Neural progenitor cell (in vitro differentiated cells): ENCODE results near the gene MORC4. TPM values are rescaled to one million over a fixed set of nuclear protein-coding genes. Genes with fewer than 3 reads are reported as not detected.

ENCODE experiments used
- DNase-seq: peaks from one replicate; pipeline ENCODE4 v3.0.0-alpha.2; 2016; ENCODE audit warnings: low spot score
- H2AFZ ChIP-seq: fragments of 200-600 bp; sonication (generic); replicated peaks from 2 replicates; pipeline ENCODE4 v1.6.1; 2016; ENCODE audit warnings: antibody characterized with exemption
- H3F3A ChIP-seq: fragments of 200-600 bp; sonication (generic); 2 replicates; pipeline ENCODE4 v1.6.1; 2016; ENCODE audit warnings: antibody characterized with exemption, low read depth
- H3K27ac ChIP-seq: fragments of 200-600 bp; sonication (generic); 2 replicates; pipeline ENCODE4 v1.5.1; 2016; ENCODE audit warnings: mild to moderate bottlenecking
- H3K27me3 ChIP-seq: fragments of 200-600 bp; sonication (generic); 2 replicates; pipeline ENCODE4 v1.6.1; 2016; ENCODE audit warnings: mild to moderate bottlenecking, moderate library complexity
- H3K36me3 ChIP-seq: fragments of 200-600 bp; sonication (generic); 2 replicates; pipeline ENCODE4 v1.5.1; 2016
- H3K4me1 ChIP-seq: fragments of 200-600 bp; sonication (generic); 2 replicates; pipeline ENCODE4 v1.6.1; 2016; ENCODE audit warnings: mixed run types
- H3K4me2 ChIP-seq: fragments of 200-600 bp; sonication (generic); 2 replicates; pipeline ENCODE4 v1.6.1; 2016
- H3K4me3 ChIP-seq: fragments of 200-600 bp; sonication (generic); 2 replicates; pipeline ENCODE4 v1.5.1; 2016
- H3K79me2 ChIP-seq: fragments of 200-600 bp; sonication (generic); 2 replicates; pipeline ENCODE4 v1.6.1; 2016; ENCODE audit warnings: low read depth
- H3K9ac ChIP-seq: fragments of 200-600 bp; sonication (generic); 2 replicates; pipeline ENCODE4 v1.6.1; 2016
- H3K9me3 ChIP-seq: fragments of 200-600 bp; sonication (generic); 2 replicates; pipeline ENCODE4 v1.5.1; 2016; ENCODE audit warnings: low read depth
- H4K20me1 ChIP-seq: fragments of 200-600 bp; sonication (generic); 2 replicates; pipeline ENCODE4 v1.6.1; 2016; ENCODE audit warnings: low read depth
- H3K27ac Mint-ChIP-seq: 3 replicates; pipeline ENCODE4 v1.8.0; 2021; ENCODE audit warnings: mixed read lengths
- H3K27me3 Mint-ChIP-seq: 2 replicates; pipeline ENCODE4 v1.8.0; 2022; ENCODE audit warnings: low read depth, mild to moderate bottlenecking, inconsistent platforms, moderate library complexity, mixed read lengths; ENCODE audit not compliant: insufficient read depth
- H3K36me3 Mint-ChIP-seq: 3 replicates; pipeline ENCODE4 v1.8.0; 2021; ENCODE audit warnings: mixed read lengths
- H3K4me1 Mint-ChIP-seq: 3 replicates; pipeline ENCODE4 v1.8.0; 2021; ENCODE audit warnings: mixed read lengths
- H3K4me3 Mint-ChIP-seq: 3 replicates; pipeline ENCODE4 v1.8.0; 2021; ENCODE audit warnings: mild to moderate bottlenecking, moderate library complexity, mixed read lengths
- H3K9me3 Mint-ChIP-seq: 3 replicates; pipeline ENCODE4 v1.8.0; 2020; ENCODE audit warnings: mixed read lengths
- EZH2 ChIP-seq: fragments of 200-600 bp; sonication (generic); IDR thresholded peaks from 2 replicates; pipeline ENCODE4 v1.6.1; 2017; ENCODE audit warnings: antibody characterized with exemption, mild to moderate bottlenecking, moderate library complexity
- EZH2phosphoT487 ChIP-seq: fragments of 200-600 bp; sonication (generic); IDR thresholded peaks from 2 replicates; pipeline ENCODE4 v1.6.1; 2017; ENCODE audit warnings: antibody characterized with exemption
- total RNA-seq: library from RNA; depleted of rRNA; stranded (reverse); fragments of >200 nt; gene quantifications from 2 replicates; pipeline ENCODE4 v1.2.3, GENCODE V29; 2015; ENCODE audit warnings: low replicate concordance
- TF ChIP-seq, protein P1 (sequence below): fragments of 200-600 bp; sonication (generic); IDR thresholded peaks from 2 replicates; pipeline ENCODE4 v1.5.1; 2017; ENCODE audit warnings: antibody characterized with exemption, mild to moderate bottlenecking

The MORC4 gene
- total RNA-seq, 1 donor from 2014 or later: 7.6 TPM

DNA sequence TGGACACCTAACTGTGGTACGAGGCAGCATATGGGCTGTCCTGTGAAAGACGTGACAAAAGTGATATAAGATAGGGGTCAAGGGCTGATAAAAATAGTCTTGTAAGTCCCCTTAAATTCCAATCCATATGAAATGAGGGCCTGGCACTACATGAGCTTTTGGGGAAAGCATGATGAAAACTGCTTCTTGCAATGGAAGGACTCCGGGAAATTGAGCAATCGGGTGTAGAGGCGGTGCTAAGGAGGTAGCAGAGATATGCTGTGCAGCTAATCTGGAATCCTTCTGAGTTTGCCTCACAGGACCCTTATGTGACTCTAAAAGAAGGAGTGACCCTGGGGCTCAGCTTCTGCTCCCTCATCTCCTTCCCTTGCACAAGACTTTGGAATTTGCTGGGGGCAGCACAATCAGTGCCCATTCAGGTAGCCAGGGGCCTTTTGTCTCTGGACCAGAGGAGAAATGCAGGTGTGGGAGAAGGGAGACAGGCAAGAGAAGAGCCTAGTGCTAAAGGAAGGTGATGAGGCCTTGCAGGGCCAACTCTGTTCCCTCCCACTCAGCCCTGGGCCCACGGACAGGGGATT, 67.0 kb downstream of the MORC4 start:
- no peak overlapping the region for H3K27ac ChIP-seq
- H4K20me1 ChIP-seq: no peaks in the 10 kb centered on the region
- H3K9ac ChIP-seq: no peak overlapping the region
- H3K9me3 ChIP-seq: no peaks in the 10 kb centered on the region
- Mint-ChIP-seq H3K4me1 (peaks cover 10% of the 10 kb centered on the region), H3K4me3 (no peak overlapping the region), H3K36me3 (no peaks in the 10 kb centered on the region), H3K27ac (no peak overlapping the region), H3K27me3 (no peaks in the 10 kb centered on the region), H3K9me3 (no peaks in the 10 kb centered on the region)
- H3K4me2 ChIP-seq: no peak overlapping the region
- H3K36me3 ChIP-seq: no peaks in the 10 kb centered on the region
- no peaks in the 10 kb centered on the region for H3F3A ChIP-seq
- H3K79me2 ChIP-seq: no peaks in the 10 kb centered on the region
- H2AFZ ChIP-seq: no peak overlapping the region
- no peaks in the 10 kb centered on the region for H3K4me1 ChIP-seq
- H3K4me3 ChIP-seq: no peak overlapping the region
- TF ChIP-seq, protein P1, sequence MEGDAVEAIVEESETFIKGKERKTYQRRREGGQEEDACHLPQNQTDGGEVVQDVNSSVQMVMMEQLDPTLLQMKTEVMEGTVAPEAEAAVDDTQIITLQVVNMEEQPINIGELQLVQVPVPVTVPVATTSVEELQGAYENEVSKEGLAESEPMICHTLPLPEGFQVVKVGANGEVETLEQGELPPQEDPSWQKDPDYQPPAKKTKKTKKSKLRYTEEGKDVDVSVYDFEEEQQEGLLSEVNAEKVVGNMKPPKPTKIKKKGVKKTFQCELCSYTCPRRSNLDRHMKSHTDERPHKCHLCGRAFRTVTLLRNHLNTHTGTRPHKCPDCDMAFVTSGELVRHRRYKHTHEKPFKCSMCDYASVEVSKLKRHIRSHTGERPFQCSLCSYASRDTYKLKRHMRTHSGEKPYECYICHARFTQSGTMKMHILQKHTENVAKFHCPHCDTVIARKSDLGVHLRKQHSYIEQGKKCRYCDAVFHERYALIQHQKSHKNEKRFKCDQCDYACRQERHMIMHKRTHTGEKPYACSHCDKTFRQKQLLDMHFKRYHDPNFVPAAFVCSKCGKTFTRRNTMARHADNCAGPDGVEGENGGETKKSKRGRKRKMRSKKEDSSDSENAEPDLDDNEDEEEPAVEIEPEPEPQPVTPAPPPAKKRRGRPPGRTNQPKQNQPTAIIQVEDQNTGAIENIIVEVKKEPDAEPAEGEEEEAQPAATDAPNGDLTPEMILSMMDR: no peak
- TF ChIP-seq EZH2: no peak
- TF ChIP-seq EZH2phosphoT487: no peak
- no peaks in the 10 kb centered on the region for H3K27me3 ChIP-seq
- DNase-seq: no peak

DNA sequence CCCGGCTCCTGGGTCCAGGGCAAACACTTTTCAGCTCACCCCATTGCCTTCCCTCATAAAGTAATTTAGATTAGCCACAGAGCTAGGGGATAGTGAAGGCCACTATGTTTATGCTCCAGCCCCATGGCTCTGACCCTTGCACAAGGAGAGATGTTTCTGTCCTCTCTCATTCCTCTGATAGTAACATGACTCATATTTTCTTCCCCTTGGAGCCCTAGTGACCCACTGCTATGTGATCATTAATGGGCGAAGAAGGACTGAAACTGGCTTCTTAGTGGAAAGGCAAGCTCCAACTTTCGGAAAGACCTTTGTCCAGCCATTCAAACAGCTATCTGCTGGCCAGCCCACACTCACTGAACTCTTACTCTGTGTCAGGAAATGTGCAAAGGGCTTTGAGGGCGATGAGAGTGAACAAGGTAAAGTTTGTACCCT, 67.5 kb downstream of the MORC4 start:
- H3K27me3 Mint-ChIP-seq: no peaks in the 10 kb centered on the region
- Histone ChIP-seq H3K4me2 (no peak overlapping the region), H3K4me1 (no peaks in the 10 kb centered on the region), H3K4me3 (no peak overlapping the region), H3K79me2 (no peaks in the 10 kb centered on the region), H4K20me1 (no peaks in the 10 kb centered on the region), H3K9me3 (no peaks in the 10 kb centered on the region), H3K9ac (no peak overlapping the region), H3K27me3 (no peaks in the 10 kb centered on the region), H3K36me3 (no peaks in the 10 kb centered on the region), H3F3A (no peaks in the 10 kb centered on the region), H2AFZ (no peak overlapping the region), H3K27ac (no peak overlapping the region)
- no peak overlapping the region for H3K27ac Mint-ChIP-seq
- peaks cover 10% of the 10 kb centered on the region for H3K4me1 Mint-ChIP-seq
- H3K9me3 Mint-ChIP-seq: no peaks in the 10 kb centered on the region
- no peak for DNase-seq
- TF ChIP-seq, protein P1: no peak
- TF ChIP-seq EZH2 (no peak), EZH2phosphoT487 (no peak)
- H3K4me3 Mint-ChIP-seq: no peak overlapping the region
- no peaks in the 10 kb centered on the region for H3K36me3 Mint-ChIP-seq

DNA sequence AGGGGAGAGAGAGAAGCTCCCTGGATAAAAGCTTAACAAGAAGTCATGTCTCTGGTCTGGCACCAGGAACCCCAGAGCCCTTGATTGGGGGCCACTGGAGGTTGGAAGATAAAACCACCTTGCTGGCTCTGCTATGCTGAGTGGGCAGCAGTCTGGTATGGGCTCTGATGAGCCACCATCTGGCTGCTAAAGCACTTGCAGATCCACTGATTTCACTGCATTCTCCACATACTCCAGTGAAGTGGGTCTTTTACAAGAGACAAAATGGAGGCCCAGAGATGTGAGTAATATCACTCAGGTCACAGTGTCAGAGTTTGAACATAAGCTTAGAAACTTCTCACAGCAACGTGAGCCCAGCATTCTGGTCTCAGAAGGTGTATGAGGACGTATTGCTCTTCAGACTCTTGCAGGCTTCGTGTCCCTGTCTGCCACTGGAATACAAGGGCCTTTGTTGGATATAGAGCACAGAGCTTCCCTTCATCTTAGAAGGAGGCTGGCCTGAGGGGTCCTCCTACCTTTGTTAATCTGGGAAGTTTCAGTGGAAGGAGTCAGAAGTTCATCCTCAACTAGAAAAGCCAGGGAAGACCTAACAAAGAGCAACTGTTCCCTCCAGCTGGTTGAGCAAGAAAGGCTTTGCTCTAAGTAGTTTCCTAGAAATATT, 68.1 kb downstream of the MORC4 start:
- Mint-ChIP-seq H3K4me1 (peaks cover 10% of the 10 kb centered on the region), H3K27me3 (no peaks in the 10 kb centered on the region), H3K36me3 (no peaks in the 10 kb centered on the region), H3K4me3 (no peak overlapping the region), H3K9me3 (no peaks in the 10 kb centered on the region), H3K27ac (no peak overlapping the region)
- Histone ChIP-seq H3K27ac (no peak overlapping the region), H3K79me2 (no peaks in the 10 kb centered on the region), H3K9me3 (no peaks in the 10 kb centered on the region), H3K27me3 (no peaks in the 10 kb centered on the region), H2AFZ (no peak overlapping the region), H3K36me3 (no peaks in the 10 kb centered on the region), H3K4me2 (no peak overlapping the region), H3K4me3 (no peak overlapping the region), H3K9ac (no peak overlapping the region), H3F3A (no peaks in the 10 kb centered on the region), H3K4me1 (no peaks in the 10 kb centered on the region), H4K20me1 (no peaks in the 10 kb centered on the region)
- no peak for DNase-seq
- TF ChIP-seq, protein P1: no peak
- TF ChIP-seq EZH2 (no peak), EZH2phosphoT487 (no peak)
